HCT116 (cell line): ENCODE data around the gene MSRB3. TPM values are rescaled to one million over a fixed set of nuclear protein-coding genes. Genes with fewer than 3 reads are reported as not detected.
"Not testable (repeated sequence)": the region's sequence is repeated elsewhere in the genome, so short reads cannot be mapped to it uniquely, and the experiment has no call there.

Source experiments
- ATAC-seq: fragments of 200-7000 bp; cut with Tn5 transposase; 2 replicates; pipeline ENCODE4 v1.9.1; 2020; ENCODE audit warnings: mild to moderate bottlenecking, moderate library complexity
- BruUV-seq: library from RNA; stranded (reverse); fragments of 400-500 nt; replicated peaks from 2 replicates; lab custom pipeline; 2021; lab: Mats Ljungman, UMichigan
- CTCF ChIA-PET: fragments of 300-600 bp; sonication (Branson Sonifier 250); formaldehyde crosslinking; loops from one replicate; lab custom pipeline; 2021; ENCODE audit warnings: antibody characterized with exemption; lab: Charles Lee
- POLR2A ChIA-PET: fragments of 300-600, 350-600 bp; sonication (Branson Sonifier 250); formaldehyde crosslinking; loops from one replicate; lab custom pipeline; 2021; ENCODE audit warnings: antibody characterized with exemption; lab: Charles Lee
- RAD21 ChIA-PET, 2 experiments: fragments of 300-600 bp; sonication (Branson Sonifier 250); formaldehyde crosslinking; loops; one replicate each; lab custom pipeline; 2023; ENCODE audit warnings: low total read pairs in 2 of 2; ENCODE audit not compliant: uncharacterized antibody in 2 of 2, unreplicated experiment in 2 of 2, low non-redundant PET in 1 of 2; lab: Charles Lee
- DNase-seq: peaks from one replicate; pipeline ENCODE4 v3.0.0-alpha.2; 2010; ENCODE audit warnings: low read depth, low spot score
- H2AFZ ChIP-seq: fragments of 200-600 bp; shearing (Covaris generic), sonication (generic); 2 replicates; pipeline ENCODE4 v1.6.1; 2017; ENCODE audit warnings: low read depth, mixed run types, mixed read lengths, antibody characterized with exemption, low read length; ENCODE audit not compliant: poor library complexity, severe bottlenecking
- H3K27ac ChIP-seq: 2 replicates; pipeline ENCODE4 v1.5.1; 2012; ENCODE audit warnings: low read depth, low read length
- H3K27me3 ChIP-seq: fragments of 200-600 bp; sonication (generic); 2 replicates; pipeline ENCODE4 v1.6.1; 2016; ENCODE audit warnings: mixed run types, low read length, mixed read lengths; ENCODE audit not compliant: insufficient read depth
- H3K36me3 ChIP-seq, 2 experiments: fragments of 200-500 bp in 1 of 2; fragments of 200-600 bp in 1 of 2; sonication (Bioruptor generic) in 1 of 2; sonication (generic) in 1 of 2; 2 replicates each; pipeline versions ENCODE4 v1.5.1 to v1.6.1; 2014 to 2016; ENCODE audit warnings: low read length in 2 of 2, inconsistent platforms in 1 of 2, mixed read lengths in 1 of 2, mixed run types in 1 of 2; ENCODE audit not compliant: insufficient read depth in 2 of 2, control insufficient read depth in 1 of 2
- H3K4me1 ChIP-seq, 2 experiments: fragments of 200-600 bp in 1 of 2; sonication (generic) in 1 of 2; 2 replicates each; pipeline versions ENCODE4 v1.5.1 to v1.6.1; 2012 to 2017; ENCODE audit warnings: low read length in 2 of 2, inconsistent platforms in 1 of 2, mild to moderate bottlenecking in 1 of 2, mixed read lengths in 1 of 2, mixed run types in 1 of 2, moderate library complexity in 1 of 2; ENCODE audit not compliant: insufficient read depth in 2 of 2, control insufficient read depth in 1 of 2
- H3K4me2 ChIP-seq: fragments of 200-600 bp; sonication (generic); 2 replicates; pipeline ENCODE4 v1.6.1; 2017; ENCODE audit warnings: mixed run types, low read length, mixed read lengths
- H3K4me3 ChIP-seq, 2 experiments: fragments of 200-600 bp in 1 of 2; sonication (generic) in 1 of 2; replicated peaks in 1 of 2; 2 replicates each; pipeline ENCODE4 v1.5.1; 2011 to 2016; ENCODE audit warnings: low read length in 2 of 2, control low read depth in 1 of 2, low read depth in 1 of 2, mild to moderate bottlenecking in 1 of 2, mixed read lengths in 1 of 2, mixed run types in 1 of 2
- H3K79me2 ChIP-seq: fragments of 200-600 bp; sonication (generic); 2 replicates; pipeline ENCODE4 v1.6.1; 2017; ENCODE audit warnings: mild to moderate bottlenecking, mixed run types, low read length, moderate library complexity, mixed read lengths; ENCODE audit not compliant: insufficient read depth
- H3K9ac ChIP-seq: fragments of 200-600 bp; sonication (generic); 2 replicates; pipeline ENCODE4 v1.6.1; 2016; ENCODE audit warnings: low read length, mixed read lengths
- H3K9me2 ChIP-seq: fragments of 200-600 bp; sonication (generic), shearing (Covaris generic); 2 replicates; pipeline ENCODE4 v1.6.1; 2017; ENCODE audit warnings: mixed run types, mild to moderate bottlenecking, moderate library complexity; ENCODE audit not compliant: insufficient read depth
- H3K9me3 ChIP-seq, 2 experiments: fragments of 200-500 bp in 1 of 2; fragments of 200-600 bp in 1 of 2; sonication (Bioruptor generic) in 1 of 2; sonication (generic) in 1 of 2; 2 replicates each; pipeline ENCODE4 v1.6.1; 2014 to 2017; ENCODE audit warnings: low read length in 2 of 2, mixed read lengths in 2 of 2, inconsistent platforms in 1 of 2, low read depth in 1 of 2, mild to moderate bottlenecking in 1 of 2, mixed run types in 1 of 2, moderate library complexity in 1 of 2; ENCODE audit not compliant: control insufficient read depth in 1 of 2, insufficient read depth in 1 of 2
- H4K20me1 ChIP-seq: fragments of 200-600 bp; sonication (generic), shearing (Covaris generic); 2 replicates; pipeline ENCODE4 v1.6.1; 2017; ENCODE audit warnings: mixed run types, mild to moderate bottlenecking, moderate library complexity; ENCODE audit not compliant: insufficient read depth
- CBX3 ChIP-seq: IDR thresholded peaks from 2 replicates; pipeline ENCODE4 v1.6.1; 2012; ENCODE audit warnings: low read depth
- CTCF ChIP-seq, 3 experiments: fragments of 200-600 bp in 1 of 3; sonication (generic) in 1 of 3; IDR thresholded peaks in 2 of 3; conservative IDR thresholded peaks in 1 of 3; 2 replicates each; pipeline ENCODE4 v1.5.1; 2012 to 2017; ENCODE audit warnings: low read depth in 2 of 3, low read length in 2 of 3, antibody characterized with exemption in 1 of 3, borderline replicate concordance in 1 of 3, control low read depth in 1 of 3, mild to moderate bottlenecking in 1 of 3, mixed read lengths in 1 of 3, mixed run types in 1 of 3, moderate library complexity in 1 of 3; ENCODE audit not compliant: insufficient read depth in 1 of 3
- FOSL1 ChIP-seq: IDR thresholded peaks from 2 replicates; pipeline ENCODE4 v1.6.1; 2012; ENCODE audit warnings: low read depth
- JUND ChIP-seq: IDR thresholded peaks from 2 replicates; pipeline ENCODE4 v1.6.1; 2012
- POLR2A ChIP-seq: IDR thresholded peaks from 2 replicates; pipeline ENCODE4 v1.7.0; 2011; ENCODE audit warnings: borderline replicate concordance; ENCODE audit not compliant: insufficient read depth, insufficient read length; ENCODE audit errors: extremely low read depth
- POLR2AphosphoS5 ChIP-seq: IDR thresholded peaks from 2 replicates; pipeline ENCODE4 v1.6.1; 2011; ENCODE audit warnings: mild to moderate bottlenecking, low read depth, low read length, moderate library complexity
- RAD21 ChIP-seq: IDR thresholded peaks from 2 replicates; pipeline ENCODE4 v1.6.1; 2012; ENCODE audit warnings: low read depth, mild to moderate bottlenecking
- SIN3A ChIP-seq: IDR thresholded peaks from 2 replicates; pipeline ENCODE4 v1.6.1; 2012; ENCODE audit warnings: low read depth
- YY1 ChIP-seq: IDR thresholded peaks from 2 replicates; pipeline ENCODE4 v1.6.1; 2011; ENCODE audit warnings: low read length, low read depth, moderate library complexity, mild to moderate bottlenecking; ENCODE audit not compliant: insufficient replicate concordance; ENCODE audit errors: extremely low read depth
- ZBTB33 ChIP-seq: IDR thresholded peaks from 2 replicates; pipeline ENCODE4 v1.6.1; 2011; ENCODE audit warnings: mild to moderate bottlenecking, low read length, moderate library complexity; ENCODE audit not compliant: insufficient replicate concordance; ENCODE audit errors: extremely low read depth
- ZFX ChIP-seq: fragments of 450-650 bp; IDR thresholded peaks from 2 replicates; pipeline ENCODE4 v1.6.1; 2017
- intact Hi-C: fragments of 100-400 bp; cut with micrococcal nuclease; formaldehyde crosslinking; loops from 2 replicates; pipeline ENCODE4 v1.10.0; 2022
- total RNA-seq: library from RNA; stranded (reverse); gene quantifications from one replicate; pipeline ENCODE4 v1.2.1, GENCODE V29; 2021; ENCODE audit not compliant: unreplicated experiment
- TF ChIP-seq, protein P1 (sequence below): IDR thresholded peaks from 2 replicates; pipeline ENCODE4 v1.6.1; 2012

Gene MSRB3
- total RNA-seq, 1 experiment from 2014 or later: 8.2 TPM

DNA sequence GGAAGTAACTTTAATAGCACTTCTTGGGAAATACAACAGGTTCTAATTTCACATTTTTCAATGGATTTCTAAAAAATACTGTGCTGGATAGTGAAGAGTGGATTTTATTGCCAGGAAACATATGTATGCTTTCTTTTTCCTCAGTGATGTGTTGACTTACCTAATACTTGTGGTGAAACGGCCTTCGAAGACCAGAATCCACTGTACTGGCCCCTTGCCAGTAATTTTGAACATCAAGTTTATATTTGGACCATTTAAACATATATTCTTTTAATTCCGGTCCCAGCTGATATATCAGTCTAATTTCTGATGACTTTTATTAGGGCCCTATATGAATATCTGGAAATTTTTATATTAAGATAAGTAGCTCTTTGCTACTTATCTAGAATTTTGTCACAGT lies 1.8 kb downstream of the MSRB3 start (continued):
- TF ChIP-seq RAD21 (no peak), POLR2AphosphoS5 (no peak)

DNA sequence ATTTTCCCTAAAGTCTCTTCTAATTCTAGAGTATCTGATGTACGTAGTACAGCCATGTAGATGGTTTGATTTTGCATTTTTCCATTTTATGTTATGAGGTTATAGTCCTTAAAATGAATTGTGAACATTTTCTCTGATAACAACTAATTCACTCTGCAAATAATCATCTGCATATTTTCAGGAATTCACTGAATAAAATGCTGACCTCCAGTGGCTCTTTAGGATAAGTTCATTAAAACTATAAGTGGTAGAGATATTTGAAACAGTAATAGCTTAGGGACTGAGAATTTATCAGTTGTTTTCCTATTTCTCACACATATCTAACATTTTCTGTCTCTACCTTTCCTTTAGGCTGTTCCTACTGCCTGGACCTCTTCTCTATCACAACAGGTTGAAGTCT lies 4.4 kb downstream of the MSRB3 start:
- H3K79me2 ChIP-seq: no peaks in the 10 kb centered on the region
- CTCF ChIA-PET: no interaction called here
- H3K36me3 ChIP-seq: no peaks in the 10 kb centered on the region
- H3K27me3 ChIP-seq: no peaks in the 10 kb centered on the region
- no peaks in the 10 kb centered on the region for H4K20me1 ChIP-seq
- H3K9ac ChIP-seq: no peak overlapping the region
- no TSS peak for BruUV-seq
- H3K4me3 ChIP-seq: no peak overlapping the region
- TF ChIP-seq RAD21: peak; percentile 48
- no peak for TF ChIP-seq CBX3
- no peak for TF ChIP-seq SIN3A
- TF ChIP-seq CTCF (IDR thresholded peaks at IDR 0.05 in 2 of 3, conservative IDR thresholded peaks at IDR 0.05 in 1 of 3; ENCODE audit: borderline replicate concordance in 1 of 3, insufficient read depth in 1 of 3, low read depth in 2 of 3, low read length in 2 of 3): peak in 2 of 3 experiments; percentile 9 to 36; a peak in 2 of 6 replicates
- TF ChIP-seq, protein P1, sequence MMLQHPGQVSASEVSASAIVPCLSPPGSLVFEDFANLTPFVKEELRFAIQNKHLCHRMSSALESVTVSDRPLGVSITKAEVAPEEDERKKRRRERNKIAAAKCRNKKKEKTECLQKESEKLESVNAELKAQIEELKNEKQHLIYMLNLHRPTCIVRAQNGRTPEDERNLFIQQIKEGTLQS: no peak
- no peak for TF ChIP-seq ZFX
- no peak for TF ChIP-seq JUND
- TF ChIP-seq POLR2AphosphoS5: no peak
- TF ChIP-seq ZBTB33: no peak
- TF ChIP-seq YY1: no peak
- no peak for TF ChIP-seq FOSL1
- no peak for TF ChIP-seq POLR2A
- ATAC-seq (no peak), DNase-seq (no peak)
- H2AFZ ChIP-seq: no peak overlapping the region
- no peak overlapping the region for H3K27ac ChIP-seq
- POLR2A ChIA-PET: no interaction called here
- intact Hi-C loops: no loop called here
- H3K9me2 ChIP-seq: no peaks in the 10 kb centered on the region
- H3K4me2 ChIP-seq: no peak overlapping the region
- RAD21 ChIA-PET: no interaction called here
- H3K9me3 ChIP-seq: no peaks in the 10 kb centered on the region
- H3K4me1 ChIP-seq: peaks cover 3 to 8% of the 10 kb centered on the region in 2 experiments; a peak in 2 of 4 replicates

DNA sequence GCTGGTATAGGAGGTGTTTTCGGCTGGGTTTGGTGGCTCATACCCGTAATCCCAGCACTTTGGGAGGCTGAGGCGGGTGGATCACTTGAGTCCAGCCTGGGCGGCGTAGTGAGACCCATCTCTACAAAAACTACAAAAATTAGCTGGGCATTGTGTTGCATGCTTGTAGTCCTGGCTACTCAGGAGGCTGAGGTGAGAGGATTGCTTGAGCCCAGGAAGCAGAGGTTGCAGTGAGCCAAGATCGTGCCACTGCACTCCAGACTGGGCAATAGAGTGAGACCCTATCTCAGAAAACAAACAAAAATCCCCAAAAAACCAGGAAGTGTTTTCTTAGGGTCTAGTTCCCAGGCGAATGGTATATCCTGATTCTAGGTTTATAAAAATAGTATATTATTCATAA lies 7.0 kb downstream of the MSRB3 start:
- H3K9me2 ChIP-seq, H3K9ac ChIP-seq, H3K4me3 ChIP-seq, H3K4me2 ChIP-seq, H4K20me1 ChIP-seq, H3K4me1 ChIP-seq, H3K9me3 ChIP-seq, H3K36me3 ChIP-seq, RAD21 ChIA-PET, BruUV-seq, ATAC-seq, H3K79me2 ChIP-seq, H3K27me3 ChIP-seq, H2AFZ ChIP-seq, DNase-seq, H3K27ac ChIP-seq, CTCF ChIA-PET, POLR2A ChIA-PET: not testable (repeated sequence)
- intact Hi-C loops: loop anchor here (5.0 kb wide), 1 partner anchor 393 kb away; no protein-coding TSS in a partner anchor
